ENCODE data around the gene UGT2A1. TPM values are rescaled to one million over a fixed set of nuclear protein-coding genes. Genes with fewer than 3 reads are reported as not detected.

UGT2A1 gene
- total RNA-seq, 2 donors from 2014 or later = not detected

GRCh38 chr4:69591364-69591763 lies 61.7 kb downstream of the UGT2A1 start:
- H3K36me3 ChIP-seq = no peaks in the 10 kb centered on the region
- H3K4me1 ChIP-seq = no peaks in the 10 kb centered on the region
- no peak overlapping the region for H3K27ac ChIP-seq
- no peak overlapping the region for H3K4me3 ChIP-seq
- intact Hi-C loops (cut with DNase I) = no loop called here
- no peak for TF ChIP-seq CTCF (IDR thresholded peaks at IDR 0.05)
- DNase-seq = no peak
- H3K9ac ChIP-seq (ENCODE audit: low read depth in 2 of 2, low read length in 2 of 2) = no peak overlapping the region
- H3K27me3 ChIP-seq = no peaks in the 10 kb centered on the region
- H3K9me3 ChIP-seq = no peaks in the 10 kb centered on the region

- Histone ChIP-seq H3K27ac (no peak overlapping the region), H3K27me3 (no peaks in the 10 kb centered on the region), H3K9ac (ENCODE audit: low read depth in 2 of 2, low read length in 2 of 2) (no peak overlapping the region), H3K36me3 (no peaks in the 10 kb centered on the region), H3K4me3 (no peak overlapping the region), H3K4me1 (no peaks in the 10 kb centered on the region), H3K9me3 (no peaks in the 10 kb centered on the region)
- no peak for DNase-seq
- intact Hi-C loops (cut with DNase I) = no loop called here
- TF ChIP-seq CTCF (IDR thresholded peaks at IDR 0.05) = no peak
These were observed 63.2 kb downstream of the UGT2A1 start for GRCh38 chr4:69589884-69590283.

GRCh38 chr4:69584135-69584534 lies 68.9 kb downstream of the UGT2A1 start:
- TF ChIP-seq CTCF (IDR thresholded peaks at IDR 0.05) = no peak
- H3K4me1 ChIP-seq = no peaks in the 10 kb centered on the region
- H3K36me3 ChIP-seq = no peaks in the 10 kb centered on the region
- no peak overlapping the region for H3K4me3 ChIP-seq
- H3K27me3 ChIP-seq = no peaks in the 10 kb centered on the region
- no peak overlapping the region for H3K9ac ChIP-seq (ENCODE audit: low read depth in 2 of 2, low read length in 2 of 2)
- H3K9me3 ChIP-seq = no peaks in the 10 kb centered on the region
- no peak overlapping the region for H3K27ac ChIP-seq
- no peak for DNase-seq
- intact Hi-C loops (cut with DNase I) = no loop called here

GRCh38 chr4:69583543-69583942 lies 69.5 kb downstream of the UGT2A1 start:
- TF ChIP-seq CTCF (IDR thresholded peaks at IDR 0.05) = no peak
- no peaks in the 10 kb centered on the region for H3K36me3 ChIP-seq
- no peak overlapping the region for H3K4me3 ChIP-seq
- H3K27me3 ChIP-seq = no peaks in the 10 kb centered on the region
- no peak overlapping the region for H3K27ac ChIP-seq
- H3K4me1 ChIP-seq = no peaks in the 10 kb centered on the region
- no peaks in the 10 kb centered on the region for H3K9me3 ChIP-seq
- intact Hi-C loops (cut with DNase I) = no loop called here
- no peak overlapping the region for H3K9ac ChIP-seq (ENCODE audit: low read depth in 2 of 2, low read length in 2 of 2)
- DNase-seq = no peak

GRCh38 chr4:69577245-69577644 lies 75.8 kb downstream of the UGT2A1 start:
- no peaks in the 10 kb centered on the region for H3K27me3 ChIP-seq
- no peak overlapping the region for H3K4me3 ChIP-seq
- no peak overlapping the region for H3K9ac ChIP-seq (ENCODE audit: low read depth in 2 of 2, low read length in 2 of 2)
- TF ChIP-seq CTCF (IDR thresholded peaks at IDR 0.05) = no peak
- intact Hi-C loops (cut with DNase I) = no loop called here
- H3K4me1 ChIP-seq = no peaks in the 10 kb centered on the region
- no peaks in the 10 kb centered on the region for H3K36me3 ChIP-seq
- no peak overlapping the region for H3K27ac ChIP-seq
- no peaks in the 10 kb centered on the region for H3K9me3 ChIP-seq
- DNase-seq = no peak
